Measurements from ENCODE around the gene SALL4. TPM values are rescaled to one million over a fixed set of nuclear protein-coding genes. Genes with fewer than 3 reads are reported as not detected.

The SALL4 gene
- total RNA-seq, 1 donor from 2014 or later, result 219 TPM

DNA sequence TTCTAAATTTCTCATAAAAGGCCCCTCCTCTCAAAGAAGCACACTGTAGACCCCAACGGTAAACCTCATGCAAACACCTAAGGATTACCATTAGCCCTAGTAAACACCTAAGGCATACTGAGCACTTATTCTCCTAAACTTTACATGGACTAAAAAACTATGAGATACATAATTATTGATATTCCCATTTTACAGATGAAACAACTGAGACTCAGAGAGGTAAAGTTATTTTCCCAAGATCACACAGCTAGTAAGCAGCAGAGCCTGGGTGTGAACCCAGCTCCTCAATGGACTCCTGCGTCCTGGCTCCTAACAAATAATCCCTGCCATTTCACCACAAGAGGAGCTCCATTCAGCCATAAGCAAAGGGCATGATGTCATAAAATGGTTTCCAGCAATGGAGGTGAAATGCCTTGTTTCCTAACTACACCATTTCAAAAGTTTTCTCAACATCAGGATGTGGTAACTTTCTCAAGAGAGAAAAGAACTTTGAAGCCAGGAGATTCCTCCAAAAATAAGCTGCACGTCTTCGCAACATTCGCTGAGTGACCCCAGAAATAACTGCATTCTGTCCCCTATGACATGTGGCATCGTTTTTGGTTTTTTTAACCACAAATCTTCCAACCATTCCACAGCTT, 38.2 kb downstream of the SALL4 start:
- no peak overlapping the region for H3K27ac Mint-ChIP-seq

DNA sequence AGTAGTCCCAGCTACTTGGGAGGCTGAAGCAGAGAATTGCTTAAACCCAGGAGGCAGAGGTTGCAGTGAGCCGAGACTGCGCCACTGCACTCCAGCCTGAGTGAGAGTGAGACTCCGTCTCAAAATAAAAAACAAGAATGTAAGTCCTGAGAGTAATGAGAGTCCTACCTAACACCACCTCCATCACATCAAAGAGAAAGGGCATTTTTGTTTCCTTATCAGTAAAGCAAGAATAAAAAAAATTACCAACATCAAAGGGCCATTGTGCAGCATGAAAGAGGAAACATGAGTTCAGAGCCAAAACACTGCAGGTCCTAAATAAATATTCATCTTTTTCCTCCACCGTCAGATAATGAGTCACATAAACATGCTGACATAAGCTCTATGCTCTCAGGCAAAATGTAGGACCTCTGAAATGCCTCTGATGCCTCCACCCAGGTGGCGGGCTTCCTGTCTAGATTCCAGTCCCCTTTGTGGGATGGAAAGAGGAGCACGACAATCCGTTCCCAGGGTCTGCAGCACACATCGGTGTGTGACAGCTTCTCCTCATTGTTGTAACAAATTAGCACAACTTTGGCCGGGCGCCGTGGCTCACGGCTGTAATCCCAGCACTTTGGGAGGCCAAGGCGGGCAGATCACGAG, 41.3 kb downstream of the SALL4 start:
- TF ChIP-seq, protein P1, sequence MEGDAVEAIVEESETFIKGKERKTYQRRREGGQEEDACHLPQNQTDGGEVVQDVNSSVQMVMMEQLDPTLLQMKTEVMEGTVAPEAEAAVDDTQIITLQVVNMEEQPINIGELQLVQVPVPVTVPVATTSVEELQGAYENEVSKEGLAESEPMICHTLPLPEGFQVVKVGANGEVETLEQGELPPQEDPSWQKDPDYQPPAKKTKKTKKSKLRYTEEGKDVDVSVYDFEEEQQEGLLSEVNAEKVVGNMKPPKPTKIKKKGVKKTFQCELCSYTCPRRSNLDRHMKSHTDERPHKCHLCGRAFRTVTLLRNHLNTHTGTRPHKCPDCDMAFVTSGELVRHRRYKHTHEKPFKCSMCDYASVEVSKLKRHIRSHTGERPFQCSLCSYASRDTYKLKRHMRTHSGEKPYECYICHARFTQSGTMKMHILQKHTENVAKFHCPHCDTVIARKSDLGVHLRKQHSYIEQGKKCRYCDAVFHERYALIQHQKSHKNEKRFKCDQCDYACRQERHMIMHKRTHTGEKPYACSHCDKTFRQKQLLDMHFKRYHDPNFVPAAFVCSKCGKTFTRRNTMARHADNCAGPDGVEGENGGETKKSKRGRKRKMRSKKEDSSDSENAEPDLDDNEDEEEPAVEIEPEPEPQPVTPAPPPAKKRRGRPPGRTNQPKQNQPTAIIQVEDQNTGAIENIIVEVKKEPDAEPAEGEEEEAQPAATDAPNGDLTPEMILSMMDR (IDR thresholded peaks at IDR 0.05), result no peak
- TF ChIP-seq EZH2 (IDR thresholded peaks at IDR 0.05), result no peak
- TF ChIP-seq EZH2phosphoT487 (IDR thresholded peaks at IDR 0.05), result no peak
- DNase-seq (ENCODE audit: low spot score), result peak; percentile 23
- Histone ChIP-seq H3K9ac (no peak overlapping the region), H3K36me3 (no peaks in the 10 kb centered on the region), H3K27me3 (no peaks in the 10 kb centered on the region), H3K9me3 (ENCODE audit: low read depth) (no peaks in the 10 kb centered on the region), H3K27ac (no peak overlapping the region), H2AFZ (replicated peaks) (no peak overlapping the region), H3F3A (ENCODE audit: low read depth) (peaks cover 21% of the 10 kb centered on the region), H3K4me1 (peaks cover 5% of the 10 kb centered on the region), H3K79me2 (ENCODE audit: low read depth) (peaks cover 45% of the 10 kb centered on the region), H3K4me2 (no peak overlapping the region), H4K20me1 (ENCODE audit: low read depth) (no peaks in the 10 kb centered on the region), H3K4me3 (no peak overlapping the region)
- H3K4me1 Mint-ChIP-seq, result peaks cover 13% of the 10 kb centered on the region
- peak overlapping the region; percentile 74 for H3K27ac Mint-ChIP-seq
- peaks cover 2% of the 10 kb centered on the region for H3K27me3 Mint-ChIP-seq (ENCODE audit: insufficient read depth, low read depth)
- peaks cover 4% of the 10 kb centered on the region for H3K9me3 Mint-ChIP-seq
- peaks cover 8% of the 10 kb centered on the region for H3K36me3 Mint-ChIP-seq
- H3K4me3 Mint-ChIP-seq, result no peak overlapping the region

More for the DNA sequence above, 38.2 kb downstream of the SALL4 start:
- H3K27ac ChIP-seq, result no peak overlapping the region
- Mint-ChIP-seq H3K36me3 (peaks cover 12% of the 10 kb centered on the region), H3K4me3 (no peak overlapping the region), H3K4me1 (peaks cover 18% of the 10 kb centered on the region), H3K9me3 (peaks cover 4% of the 10 kb centered on the region), H3K27me3 (ENCODE audit: insufficient read depth, low read depth) (peaks cover 8% of the 10 kb centered on the region)
- H3K4me1 ChIP-seq, result peaks cover 11% of the 10 kb centered on the region
- TF ChIP-seq EZH2phosphoT487 (IDR thresholded peaks at IDR 0.05) (no peak), EZH2 (IDR thresholded peaks at IDR 0.05) (no peak)
- TF ChIP-seq, protein P1 (IDR thresholded peaks at IDR 0.05), result no peak
- no peaks in the 10 kb centered on the region for H4K20me1 ChIP-seq (ENCODE audit: low read depth)
- no peak overlapping the region for H2AFZ ChIP-seq (replicated peaks)
- H3K9ac ChIP-seq, result no peak overlapping the region
- H3K79me2 ChIP-seq (ENCODE audit: low read depth), result peaks cover 56% of the 10 kb centered on the region
- H3K27me3 ChIP-seq, result no peaks in the 10 kb centered on the region
- H3K4me2 ChIP-seq, result no peak overlapping the region
- peaks cover 33% of the 10 kb centered on the region for H3F3A ChIP-seq (ENCODE audit: low read depth)
- no peaks in the 10 kb centered on the region for H3K9me3 ChIP-seq (ENCODE audit: low read depth)
- H3K4me3 ChIP-seq, result no peak overlapping the region
- no peak for DNase-seq (ENCODE audit: low spot score)
- H3K36me3 ChIP-seq, result no peaks in the 10 kb centered on the region

DNA sequence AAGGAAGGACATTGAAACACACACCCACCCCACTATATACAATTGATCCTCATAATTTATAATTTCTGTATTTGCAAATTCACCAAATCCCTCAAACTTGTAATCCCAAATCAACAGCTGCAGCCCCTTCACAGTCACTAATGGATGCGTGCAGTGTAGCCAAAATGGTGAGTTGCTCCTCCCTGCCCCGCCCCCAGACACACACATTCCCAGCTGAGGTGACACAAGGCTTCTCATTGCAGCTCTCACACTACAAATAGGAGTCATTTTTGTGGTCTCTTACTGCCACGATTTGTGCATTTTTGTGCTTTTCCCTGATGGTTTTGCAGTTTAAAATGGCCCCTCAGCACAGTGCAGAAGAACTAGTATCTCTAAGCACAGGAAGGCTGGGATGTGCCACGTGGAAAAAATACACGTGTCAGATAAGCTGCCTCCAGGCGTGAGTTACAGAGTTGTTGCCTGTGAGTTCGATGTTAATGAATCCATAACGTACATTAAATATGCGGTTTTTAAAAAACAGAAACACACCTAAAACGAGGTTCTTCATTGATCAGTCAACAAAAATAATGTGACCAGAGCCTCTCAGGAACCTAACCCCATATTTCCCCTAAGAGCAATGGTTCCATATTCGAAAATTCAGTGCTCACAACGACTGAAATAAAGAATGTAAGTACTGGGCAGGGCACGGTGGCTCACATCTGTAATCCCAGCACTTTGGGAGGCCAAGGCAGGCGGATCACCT, 42.4 kb downstream of the SALL4 start:
- peak overlapping the region; percentile 42 for H3K27ac Mint-ChIP-seq
- H3K4me1 Mint-ChIP-seq, result peaks cover 13% of the 10 kb centered on the region
- Histone ChIP-seq H3K9me3 (ENCODE audit: low read depth) (no peaks in the 10 kb centered on the region), H3K27ac (no peak overlapping the region), H3K79me2 (ENCODE audit: low read depth) (peaks cover 40% of the 10 kb centered on the region), H3F3A (ENCODE audit: low read depth) (peaks cover 12% of the 10 kb centered on the region), H3K36me3 (no peaks in the 10 kb centered on the region), H3K27me3 (no peaks in the 10 kb centered on the region), H3K4me1 (peaks cover 5% of the 10 kb centered on the region), H2AFZ (replicated peaks) (no peak overlapping the region), H4K20me1 (ENCODE audit: low read depth) (no peaks in the 10 kb centered on the region), H3K4me3 (no peak overlapping the region), H3K9ac (no peak overlapping the region), H3K4me2 (no peak overlapping the region)
- peaks cover 8% of the 10 kb centered on the region for H3K36me3 Mint-ChIP-seq
- H3K27me3 Mint-ChIP-seq (ENCODE audit: insufficient read depth, low read depth), result peaks cover 2% of the 10 kb centered on the region
- no peak overlapping the region for H3K4me3 Mint-ChIP-seq
- TF ChIP-seq, protein P1 (IDR thresholded peaks at IDR 0.05), result no peak
- no peak for TF ChIP-seq EZH2phosphoT487 (IDR thresholded peaks at IDR 0.05)
- TF ChIP-seq EZH2 (IDR thresholded peaks at IDR 0.05), result no peak
- no peak for DNase-seq (ENCODE audit: low spot score)
- peaks cover 4% of the 10 kb centered on the region for H3K9me3 Mint-ChIP-seq

Data from neural progenitor cell (in vitro differentiated cells).